Neural progenitor cell (in vitro differentiated cells): Measurements from ENCODE around the gene NCOR2.

Experiments used
- EZH2 ChIP-seq: fragments of 200-600 bp; sonication (generic); IDR thresholded peaks from 2 replicates; pipeline ENCODE4 v1.6.1; 2017; ENCODE audit warnings: antibody characterized with exemption, mild to moderate bottlenecking, moderate library complexity
- EZH2phosphoT487 ChIP-seq: fragments of 200-600 bp; sonication (generic); IDR thresholded peaks from 2 replicates; pipeline ENCODE4 v1.6.1; 2017; ENCODE audit warnings: antibody characterized with exemption
- TF ChIP-seq, protein P1 (sequence below): fragments of 200-600 bp; sonication (generic); IDR thresholded peaks from 2 replicates; pipeline ENCODE4 v1.5.1; 2017; ENCODE audit warnings: antibody characterized with exemption, mild to moderate bottlenecking

DNA sequence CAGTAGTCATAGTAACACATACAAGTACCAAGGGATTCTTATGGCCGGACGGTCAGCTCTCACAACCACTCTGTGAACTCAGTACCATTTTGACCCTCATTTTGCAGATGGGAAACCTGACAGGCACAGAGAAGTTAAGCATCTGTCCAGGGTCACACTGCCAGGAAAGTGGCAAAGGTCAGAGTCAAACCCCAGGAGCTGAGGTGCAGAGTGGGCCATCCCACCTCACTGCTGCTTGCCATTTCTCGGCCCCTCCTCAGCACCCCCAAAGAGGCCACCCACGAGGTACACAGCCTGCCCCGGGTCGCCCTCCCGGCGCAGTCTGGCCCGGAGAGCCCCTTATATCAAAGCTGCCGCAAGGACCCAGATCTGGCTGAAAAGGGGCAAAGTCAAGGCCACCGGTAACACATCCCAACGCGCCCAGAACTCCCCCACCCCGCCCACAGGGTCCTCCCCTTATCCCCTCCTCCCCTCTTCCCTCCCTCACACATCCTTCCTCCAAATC is 1.7 kb downstream of the NCOR2 start:
- TF ChIP-seq, protein P1, sequence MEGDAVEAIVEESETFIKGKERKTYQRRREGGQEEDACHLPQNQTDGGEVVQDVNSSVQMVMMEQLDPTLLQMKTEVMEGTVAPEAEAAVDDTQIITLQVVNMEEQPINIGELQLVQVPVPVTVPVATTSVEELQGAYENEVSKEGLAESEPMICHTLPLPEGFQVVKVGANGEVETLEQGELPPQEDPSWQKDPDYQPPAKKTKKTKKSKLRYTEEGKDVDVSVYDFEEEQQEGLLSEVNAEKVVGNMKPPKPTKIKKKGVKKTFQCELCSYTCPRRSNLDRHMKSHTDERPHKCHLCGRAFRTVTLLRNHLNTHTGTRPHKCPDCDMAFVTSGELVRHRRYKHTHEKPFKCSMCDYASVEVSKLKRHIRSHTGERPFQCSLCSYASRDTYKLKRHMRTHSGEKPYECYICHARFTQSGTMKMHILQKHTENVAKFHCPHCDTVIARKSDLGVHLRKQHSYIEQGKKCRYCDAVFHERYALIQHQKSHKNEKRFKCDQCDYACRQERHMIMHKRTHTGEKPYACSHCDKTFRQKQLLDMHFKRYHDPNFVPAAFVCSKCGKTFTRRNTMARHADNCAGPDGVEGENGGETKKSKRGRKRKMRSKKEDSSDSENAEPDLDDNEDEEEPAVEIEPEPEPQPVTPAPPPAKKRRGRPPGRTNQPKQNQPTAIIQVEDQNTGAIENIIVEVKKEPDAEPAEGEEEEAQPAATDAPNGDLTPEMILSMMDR, result no peak
- no peak for TF ChIP-seq EZH2
- no peak for TF ChIP-seq EZH2phosphoT487
